ENCODE data around the gene TIMP3. TPM values are rescaled to one million over a fixed set of nuclear protein-coding genes. Genes with fewer than 3 reads are reported as not detected.

Gene TIMP3
- total and polyA plus RNA-seq, 2 donors (not counting 1 experiment from before 2014, with no cell fraction given): not detected

DNA sequence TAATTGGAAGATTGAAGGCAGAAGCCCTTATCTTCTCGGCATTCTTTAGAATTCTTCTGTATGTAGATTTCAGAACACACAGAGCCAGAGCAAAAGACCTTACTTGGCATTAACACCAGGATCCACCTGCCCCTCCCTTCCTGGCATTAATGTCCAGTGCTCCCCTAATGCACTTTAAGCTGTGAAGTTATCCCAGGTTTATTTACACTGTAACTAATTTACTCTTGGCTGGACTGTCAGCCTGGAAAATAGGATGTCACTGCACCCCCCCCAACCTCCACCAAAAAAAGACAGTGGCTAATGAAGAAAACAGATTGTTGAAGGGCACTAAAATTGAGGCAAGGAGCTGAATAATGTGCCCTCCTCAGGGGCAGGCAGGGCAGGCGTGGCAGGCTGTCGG is 30.1 kb downstream of the TIMP3 start:
- DNase-seq: no peak
- Histone ChIP-seq H3K36me3 (replicated peaks in 1 of 2; ENCODE audit: control extremely low read depth in 1 of 2, control insufficient read depth in 1 of 2, extremely low read depth in 1 of 2, insufficient read depth in 2 of 2, low read length in 1 of 2) (no peaks in the 10 kb centered on the region), H4K20me1 (ENCODE audit: control insufficient read depth, insufficient read depth, low read length, poor library complexity, severe bottlenecking) (no peaks in the 10 kb centered on the region), H3K4me3 (ENCODE audit: control extremely low read depth in 1 of 5, extremely low read depth in 1 of 5, insufficient read depth in 1 of 5, low read depth in 2 of 5, low read length in 4 of 5) (no peak overlapping the region), H3K9me3 (ENCODE audit: control extremely low read depth in 1 of 3, control insufficient read depth in 2 of 3, insufficient read depth in 1 of 3, low read length in 2 of 3) (no peaks in the 10 kb centered on the region), H3K27ac (ENCODE audit: low read length in 2 of 2) (no peak overlapping the region), H3K4me1 (ENCODE audit: control insufficient read depth in 2 of 2, insufficient read depth in 2 of 2, low read length in 2 of 2) (no peaks in the 10 kb centered on the region), H3K79me2 (ENCODE audit: control insufficient read depth, insufficient read depth, low read length) (no peaks in the 10 kb centered on the region), H2AFZ (ENCODE audit: insufficient read depth, low read depth, low read length, poor library complexity, severe bottlenecking) (no peak overlapping the region), H3K4me2 (replicated peaks; ENCODE audit: low read depth, low read length, poor library complexity, severe bottlenecking) (no peak overlapping the region), H3K9ac (ENCODE audit: low read length) (no peak overlapping the region), H3K27me3 (replicated peaks in 1 of 4; ENCODE audit: control extremely low read depth in 1 of 4, control insufficient read depth in 3 of 4, insufficient read depth in 4 of 4, low read length in 3 of 4) (no peaks in the 10 kb centered on the region)
- H3K27ac Mint-ChIP-seq: no peak overlapping the region
- H3K27me3 Mint-ChIP-seq: peaks cover 10% of the 10 kb centered on the region
- 100% methylated on average over 3 of the region's 3 CpGs for WGBS (ENCODE audit: insufficient coverage)
- peaks cover 4% of the 10 kb centered on the region for H3K4me1 Mint-ChIP-seq
- TF ChIP-seq, protein P1, sequence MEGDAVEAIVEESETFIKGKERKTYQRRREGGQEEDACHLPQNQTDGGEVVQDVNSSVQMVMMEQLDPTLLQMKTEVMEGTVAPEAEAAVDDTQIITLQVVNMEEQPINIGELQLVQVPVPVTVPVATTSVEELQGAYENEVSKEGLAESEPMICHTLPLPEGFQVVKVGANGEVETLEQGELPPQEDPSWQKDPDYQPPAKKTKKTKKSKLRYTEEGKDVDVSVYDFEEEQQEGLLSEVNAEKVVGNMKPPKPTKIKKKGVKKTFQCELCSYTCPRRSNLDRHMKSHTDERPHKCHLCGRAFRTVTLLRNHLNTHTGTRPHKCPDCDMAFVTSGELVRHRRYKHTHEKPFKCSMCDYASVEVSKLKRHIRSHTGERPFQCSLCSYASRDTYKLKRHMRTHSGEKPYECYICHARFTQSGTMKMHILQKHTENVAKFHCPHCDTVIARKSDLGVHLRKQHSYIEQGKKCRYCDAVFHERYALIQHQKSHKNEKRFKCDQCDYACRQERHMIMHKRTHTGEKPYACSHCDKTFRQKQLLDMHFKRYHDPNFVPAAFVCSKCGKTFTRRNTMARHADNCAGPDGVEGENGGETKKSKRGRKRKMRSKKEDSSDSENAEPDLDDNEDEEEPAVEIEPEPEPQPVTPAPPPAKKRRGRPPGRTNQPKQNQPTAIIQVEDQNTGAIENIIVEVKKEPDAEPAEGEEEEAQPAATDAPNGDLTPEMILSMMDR (IDR thresholded peaks at IDR 0.05): no peak
- TF ChIP-seq EZH2 (IDR thresholded peaks at IDR 0.05; ENCODE audit: borderline replicate concordance, insufficient read depth, low read depth, low read length, poor library complexity, severe bottlenecking): no peak
- no peaks in the 10 kb centered on the region for H3K9me3 Mint-ChIP-seq (ENCODE audit: insufficient read depth)
- intact Hi-C loops (cut with micrococcal nuclease): no loop called here
- POLR2A ChIA-PET: interaction anchor here (0.6 kb wide), 1 partner anchor 470 kb away, joined by 3 read pairs; no protein-coding TSS in a partner anchor
- no peak for ATAC-seq (ENCODE audit: low read depth)
- no peak overlapping the region for H3K4me3 Mint-ChIP-seq
- CTCF ChIA-PET: no interaction called here

DNA sequence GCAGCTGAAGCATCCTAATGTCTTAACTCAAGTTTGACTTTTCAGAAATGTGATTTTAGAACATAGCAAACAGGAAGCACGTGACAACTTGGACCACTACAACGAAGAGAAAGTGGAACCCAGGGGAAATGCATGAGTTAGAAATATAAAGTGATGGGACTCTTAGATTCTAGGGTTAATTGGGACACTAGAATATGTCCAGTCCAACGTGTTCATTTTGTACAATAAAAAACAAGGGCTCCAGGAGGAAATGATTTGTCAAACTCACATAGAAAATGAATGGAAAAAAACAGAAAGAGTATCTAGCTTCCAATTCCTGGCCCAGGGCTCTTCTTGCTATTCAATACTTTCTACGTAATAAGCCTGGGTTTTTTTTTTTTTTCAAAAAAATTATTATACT is 30.7 kb downstream of the TIMP3 start:
- Histone ChIP-seq H3K9ac (ENCODE audit: low read length) (no peak overlapping the region), H3K36me3 (replicated peaks in 1 of 2; ENCODE audit: control extremely low read depth in 1 of 2, control insufficient read depth in 1 of 2, extremely low read depth in 1 of 2, insufficient read depth in 2 of 2, low read length in 1 of 2) (no peaks in the 10 kb centered on the region), H3K27me3 (replicated peaks in 1 of 4; ENCODE audit: control extremely low read depth in 1 of 4, control insufficient read depth in 3 of 4, insufficient read depth in 4 of 4, low read length in 3 of 4) (no peaks in the 10 kb centered on the region), H3K4me3 (ENCODE audit: control extremely low read depth in 1 of 5, extremely low read depth in 1 of 5, insufficient read depth in 1 of 5, low read depth in 2 of 5, low read length in 4 of 5) (no peak overlapping the region), H3K79me2 (ENCODE audit: control insufficient read depth, insufficient read depth, low read length) (no peaks in the 10 kb centered on the region), H3K27ac (ENCODE audit: low read length in 2 of 2) (no peak overlapping the region), H3K4me1 (ENCODE audit: control insufficient read depth in 2 of 2, insufficient read depth in 2 of 2, low read length in 2 of 2) (no peaks in the 10 kb centered on the region), H4K20me1 (ENCODE audit: control insufficient read depth, insufficient read depth, low read length, poor library complexity, severe bottlenecking) (no peaks in the 10 kb centered on the region), H3K9me3 (ENCODE audit: control extremely low read depth in 1 of 3, control insufficient read depth in 2 of 3, insufficient read depth in 1 of 3, low read length in 2 of 3) (no peaks in the 10 kb centered on the region), H2AFZ (ENCODE audit: insufficient read depth, low read depth, low read length, poor library complexity, severe bottlenecking) (no peak overlapping the region), H3K4me2 (replicated peaks; ENCODE audit: low read depth, low read length, poor library complexity, severe bottlenecking) (no peak overlapping the region)
- ATAC-seq (ENCODE audit: low read depth): no peak
- Mint-ChIP-seq H3K4me3 (no peak overlapping the region), H3K4me1 (peaks cover 4% of the 10 kb centered on the region), H3K27me3 (peaks cover 10% of the 10 kb centered on the region), H3K27ac (no peak overlapping the region), H3K9me3 (ENCODE audit: insufficient read depth) (no peaks in the 10 kb centered on the region)
- intact Hi-C loops (cut with micrococcal nuclease): no loop called here
- no peak for DNase-seq
- ChIA-PET POLR2A (interaction anchor here (0.6 kb wide), 1 partner anchor 469 kb away, joined by 3 read pairs; no protein-coding TSS in a partner anchor), CTCF (no interaction called here)
- WGBS (ENCODE audit: insufficient coverage): 0% methylated on average over 1 of the region's 4 CpGs
- no peak for TF ChIP-seq EZH2 (IDR thresholded peaks at IDR 0.05; ENCODE audit: borderline replicate concordance, insufficient read depth, low read depth, low read length, poor library complexity, severe bottlenecking)
- TF ChIP-seq, protein P1 (IDR thresholded peaks at IDR 0.05): no peak

Data from B cell (primary cell).